ENCODE data around the gene PHF21B.

Gene PHF21B

DNA sequence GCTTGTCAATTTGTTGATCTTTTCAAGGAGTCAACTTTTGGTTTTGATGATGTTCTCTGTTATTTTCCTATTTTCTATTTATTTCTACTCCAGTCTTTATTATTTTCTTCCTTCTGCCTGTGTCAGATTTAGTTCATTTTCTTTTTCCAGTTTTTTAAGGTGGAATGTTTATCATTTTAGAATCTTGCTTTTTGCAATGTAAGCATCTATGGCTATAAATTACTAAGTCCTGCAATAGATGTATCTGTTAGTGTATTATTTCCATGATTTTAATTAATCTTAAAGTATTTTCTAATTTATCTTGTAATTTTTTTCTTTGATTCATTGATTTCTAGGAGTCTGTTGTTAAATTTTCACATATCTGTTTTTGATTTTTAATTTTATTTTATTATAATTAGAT is 175.7 kb downstream of the PHF21B start:
- DNase-seq = no peak

DNA sequence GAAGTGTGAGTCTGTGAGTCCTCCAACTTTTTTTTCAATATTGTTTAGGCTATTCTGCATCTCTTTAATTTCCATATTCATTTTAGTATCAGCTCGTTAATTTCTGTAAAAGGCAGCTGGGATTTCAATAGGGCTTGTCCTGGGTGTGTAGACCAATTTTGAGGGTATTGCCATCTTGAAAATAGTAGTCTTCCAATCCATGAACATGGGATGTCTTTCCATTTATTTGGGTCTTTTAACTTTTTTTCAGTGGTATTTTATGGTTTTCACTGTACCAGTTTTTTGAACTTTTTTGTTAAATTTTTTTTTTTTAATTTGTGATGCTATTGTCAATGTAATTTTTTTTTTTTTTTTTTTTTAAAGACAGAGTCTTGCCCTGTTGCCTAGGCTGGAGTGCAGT is 177.9 kb downstream of the PHF21B start:
- no peak for DNase-seq

Data from activated CD8-positive, alpha-beta memory T cell treated with anti-CD3 and anti-CD28 coated beads, Interleukin-2, amount 50 U/mL, for 4 hours (primary cell).